NCI-H446 treated with DMSO at 0.1 percent for 48 hours (cell line): Measurements from ENCODE around the gene AUTS2.

Experiments used
- DNase-seq: peaks from one replicate; lab custom pipeline; 2025; lab: John Stamatoyannopoulos, UW

AUTS2 gene

DNA sequence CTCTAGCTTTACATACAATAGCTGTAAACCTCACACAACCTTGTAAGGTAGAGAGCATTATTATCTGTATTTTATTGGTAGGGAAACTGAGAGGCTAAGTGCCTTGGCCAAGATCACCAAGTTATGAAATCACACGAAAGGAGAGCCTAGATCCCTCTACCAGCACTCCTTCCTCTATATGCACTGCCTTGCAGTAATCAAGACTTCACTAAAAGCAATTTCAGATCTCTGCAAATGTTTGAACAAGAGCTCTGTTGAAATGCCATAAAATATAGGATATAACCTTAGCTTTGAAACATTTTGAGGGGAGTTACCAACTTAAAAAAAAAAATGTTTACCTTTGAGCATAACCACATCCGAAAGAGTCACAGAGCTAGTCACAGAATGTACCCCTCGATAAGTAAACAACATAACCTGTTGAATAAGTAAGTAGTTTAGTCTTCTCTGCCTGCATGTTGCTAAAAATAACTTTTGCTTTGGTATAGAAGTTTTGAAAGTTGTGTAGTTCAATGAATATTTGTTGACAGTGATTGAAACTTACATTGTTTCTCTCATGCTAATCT is 709.4 kb downstream of the AUTS2 start:
- no peak for DNase-seq

DNA sequence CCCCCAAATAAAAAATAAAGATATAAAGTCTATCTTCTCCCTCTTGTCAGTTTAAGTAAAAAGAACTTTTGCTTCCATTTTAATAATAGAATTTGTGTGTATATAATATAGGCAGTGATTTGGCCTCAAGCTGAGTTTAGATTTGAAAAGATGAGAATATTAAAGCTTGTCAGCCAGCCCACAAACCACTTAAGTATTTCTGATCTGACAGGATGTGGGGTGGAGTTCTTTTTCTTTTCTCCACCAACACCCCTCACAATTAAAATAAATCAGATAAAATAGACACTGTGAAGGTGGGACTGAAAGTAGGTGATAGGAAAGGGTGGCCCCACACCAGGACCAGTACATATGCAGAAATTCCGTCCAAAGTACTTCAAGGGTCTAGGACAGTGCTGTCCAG is 714.1 kb downstream of the AUTS2 start:
- no peak for DNase-seq

DNA sequence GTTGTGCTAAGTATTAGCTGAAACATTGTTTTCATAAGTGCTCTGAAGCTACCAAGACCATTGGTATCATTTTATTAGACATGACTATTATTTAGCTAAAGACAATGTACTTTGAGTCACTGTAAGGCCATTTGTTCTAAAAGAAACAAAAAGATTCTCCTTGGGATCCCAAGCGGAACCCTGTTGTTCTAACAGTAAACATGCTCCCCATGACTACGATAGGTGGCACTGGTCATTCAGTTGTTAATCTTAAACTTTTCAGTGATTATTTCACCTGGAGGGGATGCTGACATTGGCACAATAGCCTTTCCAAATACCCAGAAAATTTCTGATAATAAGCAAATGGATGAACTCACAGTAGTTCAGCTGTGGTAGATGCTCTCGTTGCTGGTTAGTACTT is 715.0 kb downstream of the AUTS2 start:
- DNase-seq, result no peak

DNA sequence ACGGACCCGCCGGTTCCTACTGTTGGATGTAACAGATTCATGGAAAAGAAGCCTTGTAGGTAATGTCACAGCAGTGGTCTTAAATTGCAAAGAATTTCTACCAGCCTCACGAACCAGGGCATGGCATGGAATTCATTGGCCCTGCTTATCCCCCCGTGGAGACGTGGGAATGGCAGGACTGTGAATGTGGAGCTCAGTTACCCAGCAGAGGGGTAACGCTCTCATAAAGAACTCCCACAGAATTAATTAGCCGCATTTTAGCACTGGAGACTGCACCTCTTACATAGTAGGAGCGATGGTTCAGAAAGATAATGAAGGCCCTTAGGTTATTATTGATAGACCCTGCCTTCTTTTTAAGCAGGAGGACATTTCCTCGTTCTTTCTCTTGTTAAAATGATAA is 715.4 kb downstream of the AUTS2 start:
- DNase-seq, result no peak

DNA sequence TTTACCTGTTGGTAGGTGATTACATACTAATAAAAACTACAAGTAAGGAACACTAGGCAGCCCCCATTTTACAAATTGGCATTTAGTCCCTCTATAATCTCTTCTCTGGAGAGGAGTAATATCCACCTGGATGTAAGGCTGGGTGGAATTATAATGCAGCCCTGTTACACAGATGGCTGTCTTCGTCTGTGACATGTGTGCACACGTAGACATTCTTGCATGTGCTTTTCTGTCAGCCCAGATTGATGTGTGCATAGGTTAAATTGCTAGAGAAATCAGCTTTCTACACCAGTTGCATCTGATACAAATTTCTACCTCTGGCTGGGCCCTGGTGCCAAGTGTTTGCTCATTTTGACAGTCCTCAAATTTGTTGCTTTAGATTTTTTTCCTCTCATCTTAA is 715.9 kb downstream of the AUTS2 start:
- no peak for DNase-seq

DNA sequence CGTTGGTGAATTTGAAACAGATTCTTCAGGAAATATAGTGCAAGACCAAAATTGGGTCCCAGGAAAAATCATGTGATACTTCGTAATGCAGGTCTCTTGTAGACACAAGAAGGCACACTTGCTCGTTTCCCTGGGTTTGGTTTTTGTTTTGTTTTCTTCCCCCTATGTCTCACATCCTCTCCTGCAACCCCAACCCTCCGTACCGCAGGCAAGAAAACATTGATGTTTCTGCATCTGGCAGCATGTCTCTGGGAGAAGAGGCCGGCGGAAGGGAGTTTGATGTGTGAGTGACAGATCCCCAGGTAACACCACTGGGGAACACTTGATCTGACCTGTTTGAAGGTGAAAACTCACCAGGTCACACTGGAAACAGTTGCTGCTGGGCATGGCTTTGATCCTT is 718.5 kb downstream of the AUTS2 start:
- no peak for DNase-seq

DNA sequence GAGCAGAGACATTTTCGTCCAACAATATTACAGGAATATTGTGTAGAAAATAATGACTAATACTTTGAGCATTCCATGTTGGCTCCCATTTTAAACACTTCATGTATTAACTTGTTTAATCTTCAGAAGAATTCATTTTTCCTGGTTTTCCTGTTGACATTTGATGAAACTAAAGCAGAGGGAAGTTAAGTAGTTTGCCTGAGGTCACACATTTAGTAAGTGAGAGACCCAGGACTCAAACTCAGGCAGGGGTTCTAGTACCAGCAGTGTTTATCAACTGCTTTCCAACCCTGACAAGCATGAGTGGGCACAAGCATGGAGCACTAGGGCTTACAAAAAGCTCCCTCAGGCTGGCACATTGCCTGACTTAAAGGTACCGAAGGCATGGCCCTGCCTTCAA is 719.1 kb downstream of the AUTS2 start:
- DNase-seq, result peak; percentile 71

DNA sequence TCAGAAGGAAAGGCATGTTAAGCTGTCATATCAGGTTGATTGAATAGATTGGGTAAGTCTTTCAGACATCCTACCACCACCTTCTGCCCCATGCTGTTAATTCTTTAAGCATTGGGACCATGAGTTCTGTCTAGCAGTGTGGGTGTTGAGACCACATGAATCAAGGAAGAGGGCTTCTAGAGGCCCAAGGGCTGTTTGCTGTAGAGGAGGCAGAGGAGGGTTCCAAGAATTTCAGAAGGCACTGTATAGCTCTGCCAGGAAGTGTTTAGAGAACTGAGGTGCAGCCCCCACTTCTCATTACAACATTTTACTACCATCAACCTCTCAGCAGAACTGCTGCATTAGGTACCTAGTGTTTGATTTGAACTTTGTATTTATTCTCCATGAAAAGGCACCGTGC is 720.2 kb downstream of the AUTS2 start:
- DNase-seq, result no peak

DNA sequence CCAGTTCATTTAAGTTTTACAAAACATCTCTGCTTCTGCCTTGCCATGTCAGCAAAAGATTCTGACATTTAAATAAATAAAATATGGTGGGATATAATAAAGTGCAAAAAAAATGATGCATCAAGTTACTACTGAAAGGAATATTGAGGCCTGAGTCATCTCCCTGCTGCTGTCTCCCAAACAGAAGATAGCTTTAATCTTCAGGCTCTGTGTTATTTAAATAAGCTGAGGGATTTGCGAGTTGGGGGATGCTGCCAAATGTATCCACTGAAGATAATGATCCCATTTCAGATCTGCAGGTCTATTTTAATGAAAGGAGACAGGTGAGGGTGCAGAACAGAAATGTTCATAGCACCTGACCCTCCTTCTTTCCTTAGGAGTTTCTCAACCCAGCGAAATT is 720.8 kb downstream of the AUTS2 start:
- no peak for DNase-seq

DNA sequence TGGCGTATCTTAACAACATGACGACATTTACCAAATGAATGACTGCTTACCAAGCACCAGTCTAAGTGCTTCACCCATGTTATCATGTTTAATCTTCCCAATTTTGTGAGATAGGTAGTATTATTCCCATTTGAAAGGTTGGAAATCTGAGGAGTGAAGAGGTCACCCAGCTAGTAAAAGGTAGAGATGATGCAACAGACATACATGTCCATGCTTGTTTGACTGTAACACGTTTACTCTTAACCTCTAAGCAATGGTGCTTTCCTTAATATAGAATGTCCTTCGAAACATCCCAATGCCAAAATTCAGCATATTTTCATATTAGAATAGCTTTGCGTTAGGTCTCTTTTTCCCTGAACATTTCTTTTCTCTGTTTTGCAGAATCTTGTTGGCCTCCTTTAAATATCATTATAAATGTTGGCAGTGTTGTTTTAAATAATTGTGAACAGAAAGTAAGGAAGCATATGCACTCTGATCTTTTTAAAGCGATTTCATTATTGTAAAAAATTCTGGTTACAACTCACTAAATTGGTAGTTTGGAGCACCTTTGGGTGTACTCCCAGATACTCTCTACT is 722.8 kb downstream of the AUTS2 start:
- no peak for DNase-seq

DNA sequence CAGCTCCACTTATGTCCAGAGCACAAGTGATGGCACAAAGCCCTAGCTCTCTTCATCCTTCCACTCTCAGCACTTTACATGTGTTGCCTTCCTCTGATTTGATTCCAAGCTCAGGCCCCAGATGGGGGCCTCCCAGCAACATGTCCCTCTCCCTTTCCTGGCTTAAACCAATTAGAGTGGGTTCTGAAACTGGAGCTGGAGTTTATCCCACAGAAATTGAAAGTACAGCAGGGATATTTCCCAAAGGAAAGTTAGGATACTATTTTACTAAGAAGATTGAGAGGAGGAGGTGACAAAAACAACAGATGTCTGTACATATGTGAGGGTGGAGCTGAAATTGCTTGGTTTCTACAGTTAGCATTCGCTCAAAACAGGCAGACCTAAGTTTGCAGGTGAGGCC is 724.6 kb downstream of the AUTS2 start:
- DNase-seq, result peak; percentile 69

DNA sequence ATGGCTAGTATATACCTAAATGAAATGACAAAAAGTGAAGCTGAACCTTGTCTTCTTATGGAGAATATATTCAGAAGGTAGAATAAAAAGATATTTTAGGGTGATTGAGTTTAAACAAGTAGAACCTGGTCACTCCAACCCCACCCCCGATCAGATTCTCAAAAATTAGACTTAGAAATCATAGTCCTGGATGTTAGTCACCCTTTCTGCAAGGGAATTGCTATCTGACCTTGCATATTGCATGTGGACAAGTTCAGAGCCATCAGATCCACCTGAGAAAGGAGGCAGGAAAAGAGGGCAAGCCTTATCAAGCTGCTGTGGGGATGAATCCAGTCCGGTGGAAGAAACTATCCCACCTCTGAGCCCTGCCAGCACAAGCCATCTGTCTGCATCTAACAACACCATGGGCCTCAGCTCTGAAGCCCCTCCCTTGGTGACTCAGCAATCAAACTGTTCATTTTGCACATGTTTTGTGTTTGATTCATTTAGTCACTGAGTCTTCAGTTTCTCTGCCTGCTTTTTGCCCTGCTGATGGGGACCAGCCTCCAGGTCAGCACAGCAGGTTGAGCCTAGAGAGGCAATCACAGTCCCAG is 727.3 kb downstream of the AUTS2 start:
- DNase-seq, result peak; percentile 84

DNA sequence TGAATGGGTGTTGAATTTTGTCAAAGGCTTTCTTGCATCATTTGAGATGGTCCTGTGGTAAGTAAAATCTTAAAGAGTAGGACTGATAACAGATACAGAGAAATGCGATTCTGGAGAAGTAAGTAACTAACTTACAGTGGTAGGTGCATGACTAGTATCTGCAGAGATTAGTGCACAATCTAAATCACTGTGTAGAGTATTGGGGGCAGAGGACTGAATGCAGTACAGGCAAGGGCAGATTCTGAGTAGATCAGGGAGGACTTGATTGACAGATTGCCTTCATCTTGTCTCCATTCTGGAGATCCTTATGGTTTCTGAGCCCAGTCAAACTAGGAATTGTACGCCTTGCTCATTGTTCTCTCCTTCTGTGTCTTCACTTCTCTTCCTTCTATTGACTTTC is 736.0 kb downstream of the AUTS2 start:
- no peak for DNase-seq

DNA sequence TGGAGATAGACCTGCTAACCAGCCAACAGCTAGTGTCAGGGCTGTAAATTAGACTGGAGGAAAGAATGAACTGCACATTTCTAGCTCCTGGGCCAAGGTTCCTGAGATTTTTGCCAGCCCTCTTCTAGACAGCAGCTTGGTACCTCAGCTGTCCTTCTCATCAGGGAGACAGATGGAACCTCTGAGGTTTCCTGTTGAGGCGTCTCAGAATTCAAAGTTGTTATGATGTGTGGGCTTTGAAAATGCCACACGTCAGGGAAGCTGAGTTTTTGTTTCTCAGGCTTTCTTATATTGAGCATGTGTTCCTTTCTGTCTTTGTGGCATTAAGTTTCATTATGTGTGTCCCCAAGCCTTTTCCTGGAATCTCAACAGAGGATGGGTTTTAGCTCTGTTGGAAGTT is 736.6 kb downstream of the AUTS2 start:
- peak; percentile 18 for DNase-seq

DNA sequence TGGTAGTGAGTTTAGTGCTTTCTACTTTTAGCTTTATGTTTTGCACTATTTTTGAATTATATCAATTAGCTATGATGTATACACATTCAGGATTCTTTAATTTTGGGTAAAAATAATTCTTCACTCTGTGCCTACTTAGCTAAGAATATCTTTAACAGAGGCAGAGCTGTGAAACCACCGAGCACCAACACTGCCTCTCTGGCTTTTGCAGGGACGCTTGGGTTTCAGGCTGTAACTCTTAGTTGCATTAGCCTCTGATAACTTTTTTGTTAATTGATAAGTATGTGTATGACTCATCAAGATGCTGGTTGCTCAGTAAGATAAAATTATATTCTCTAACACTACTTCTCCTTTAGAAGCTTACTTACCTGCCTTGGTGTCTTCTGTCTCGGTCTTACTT is 738.3 kb downstream of the AUTS2 start:
- no peak for DNase-seq

DNA sequence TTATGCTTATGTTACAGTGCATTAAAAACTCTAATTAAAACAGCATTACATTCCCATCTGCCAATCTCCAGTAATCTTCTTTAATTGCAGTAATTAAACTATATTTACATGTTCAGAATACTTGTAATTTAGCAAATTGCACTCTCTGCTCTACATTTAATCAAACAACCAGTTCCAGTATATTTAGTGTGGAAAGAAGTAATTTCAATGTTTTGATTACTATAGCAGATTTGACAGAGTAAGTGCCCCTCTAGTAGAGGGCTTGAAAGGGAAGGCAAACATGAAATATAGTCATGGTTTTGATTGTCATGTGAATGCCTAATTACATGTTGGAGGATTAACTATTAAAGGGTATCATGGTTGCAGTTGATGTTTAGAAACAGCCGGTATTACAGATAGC is 739.7 kb downstream of the AUTS2 start:
- DNase-seq, result no peak

DNA sequence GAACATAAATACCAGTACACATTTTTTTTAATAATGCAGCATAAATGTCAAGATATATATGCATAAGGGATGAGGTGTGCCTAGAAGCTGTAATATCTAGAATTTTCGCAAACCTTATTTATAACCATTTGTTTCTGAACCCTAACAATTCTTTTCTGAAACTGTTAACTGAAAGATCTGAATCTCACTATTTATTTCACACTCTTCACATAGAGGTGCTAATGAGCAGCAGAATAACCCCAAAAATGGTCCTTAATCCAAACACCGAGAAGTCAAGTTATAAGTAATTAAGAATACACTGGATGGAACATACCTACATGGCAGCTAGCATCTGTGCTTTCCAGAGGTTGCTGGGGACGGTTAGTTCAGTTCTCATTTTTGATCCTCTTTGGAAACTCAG is 742.0 kb downstream of the AUTS2 start:
- DNase-seq, result no peak

DNA sequence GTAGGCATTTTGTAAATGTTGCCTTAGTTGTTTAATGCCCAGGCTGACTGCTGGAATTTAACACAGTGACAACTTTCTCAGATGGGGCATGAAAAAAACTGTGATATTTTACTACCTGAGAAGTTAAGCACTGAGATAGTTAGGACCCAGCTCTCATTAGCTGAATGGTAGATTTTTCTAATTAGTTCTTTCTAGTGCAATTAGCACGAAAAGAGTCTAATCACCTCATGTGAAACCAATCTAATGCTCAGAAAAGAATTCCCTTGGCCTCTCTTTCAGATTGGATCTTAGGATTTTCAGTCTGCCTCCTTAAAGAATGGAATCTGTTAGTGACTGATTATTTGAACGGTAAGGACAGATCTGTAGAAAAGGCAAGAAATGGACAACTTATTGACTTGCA is 743.2 kb downstream of the AUTS2 start:
- no peak for DNase-seq

DNA sequence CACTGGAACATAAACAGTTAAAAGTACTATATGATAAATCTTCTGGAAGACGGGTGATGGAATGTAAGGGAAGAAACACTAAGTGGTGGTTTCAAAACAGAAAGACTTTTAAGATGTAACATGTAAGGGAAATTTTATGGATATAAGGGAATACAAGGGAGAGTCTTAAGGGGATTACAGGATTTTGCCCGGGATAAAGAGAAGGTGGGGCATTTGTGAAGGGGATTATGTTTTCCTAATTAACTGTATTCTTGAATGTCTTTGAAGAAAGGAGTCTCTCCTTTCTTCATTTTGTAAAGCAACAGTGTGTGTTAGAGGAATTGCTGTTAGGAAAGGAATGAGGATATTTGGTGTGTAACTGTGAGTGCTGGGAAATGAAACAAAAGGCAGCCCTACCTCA is 745.2 kb downstream of the AUTS2 start:
- no peak for DNase-seq

DNA sequence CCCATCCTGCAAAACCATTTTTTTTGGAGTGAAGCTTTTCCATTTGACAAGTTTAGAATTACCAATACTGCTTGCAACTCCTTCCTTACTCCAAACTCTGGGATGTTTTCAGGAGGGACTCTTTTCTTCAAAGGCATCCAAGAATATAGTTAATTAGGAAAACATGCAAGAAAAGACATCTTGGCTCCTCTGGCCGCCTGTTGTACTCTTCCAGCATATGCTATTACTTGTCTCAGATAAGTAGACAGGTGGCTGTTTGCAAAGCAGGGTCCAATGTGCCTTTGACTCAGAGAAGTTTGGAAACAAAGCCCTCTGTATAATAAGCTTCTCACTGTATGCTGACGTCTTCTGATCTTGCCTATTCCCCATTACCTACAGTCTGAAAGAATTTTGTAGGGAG is 746.5 kb downstream of the AUTS2 start:
- DNase-seq, result no peak

DNA sequence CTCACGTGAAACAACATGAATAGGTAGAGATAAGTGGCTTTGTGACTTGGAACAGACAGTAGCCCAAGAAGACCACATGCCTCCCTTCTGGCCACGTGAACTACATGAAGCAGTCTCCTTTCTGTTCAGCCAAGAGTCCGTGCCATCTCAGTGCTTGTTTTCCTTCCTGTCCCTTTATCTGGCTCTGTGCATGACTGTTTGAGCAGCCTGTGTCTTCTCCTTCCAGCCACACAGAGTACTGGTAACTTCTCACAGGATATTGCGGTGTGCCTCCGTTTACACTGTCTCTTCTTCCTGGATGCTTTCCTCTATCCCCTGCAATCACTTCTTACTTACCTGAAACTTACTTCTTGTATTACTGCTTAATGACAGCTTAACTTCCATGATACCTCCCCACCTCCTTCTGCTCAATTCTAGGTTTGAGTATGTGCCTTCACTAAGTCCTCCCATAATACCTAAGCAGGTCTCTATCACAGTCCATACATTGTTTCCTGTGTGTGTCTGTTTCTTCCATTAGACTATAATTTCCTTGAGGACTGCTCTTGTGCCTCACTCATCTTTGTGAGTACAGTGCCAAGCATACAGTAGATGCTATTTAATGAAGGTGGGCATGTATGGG is 748.7 kb downstream of the AUTS2 start:
- no peak for DNase-seq

DNA sequence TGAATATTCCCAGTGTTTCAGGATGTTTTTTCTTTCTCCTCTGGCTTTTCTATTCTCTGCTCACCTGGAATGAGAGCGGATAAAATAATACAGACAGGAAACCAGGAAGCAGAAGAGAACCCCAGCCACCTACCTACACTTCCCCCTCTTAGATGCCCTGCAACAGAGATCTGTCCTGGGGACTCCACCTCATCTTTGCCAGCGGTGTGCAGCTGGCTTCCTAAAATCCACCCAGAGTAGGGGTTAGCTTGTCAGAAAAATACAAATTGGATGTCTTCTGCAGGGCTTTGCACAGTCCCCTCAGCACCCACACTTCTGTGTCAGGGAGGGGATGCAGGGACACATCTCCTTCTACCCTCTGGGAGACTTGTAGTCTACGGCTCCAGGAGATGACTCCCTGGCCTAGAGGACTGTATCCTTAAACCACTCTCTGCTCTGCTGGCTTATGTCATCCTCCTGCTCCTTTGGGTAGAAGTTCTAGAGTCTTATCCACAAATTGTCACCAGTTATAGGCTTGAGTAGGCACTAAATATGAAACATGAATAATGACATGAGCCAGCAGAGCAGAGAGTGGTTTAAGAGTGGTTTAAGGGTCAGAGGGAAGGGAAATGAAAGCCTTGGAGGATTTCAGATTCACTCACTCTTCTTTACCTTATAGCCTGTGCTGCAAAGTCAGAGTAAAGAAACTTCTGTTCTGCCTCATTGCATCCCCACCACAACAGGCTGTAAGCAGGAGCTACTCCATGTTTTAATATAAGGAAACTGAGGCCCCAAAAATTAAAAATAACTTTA is 749.4 kb downstream of the AUTS2 start:
- no peak for DNase-seq

DNA sequence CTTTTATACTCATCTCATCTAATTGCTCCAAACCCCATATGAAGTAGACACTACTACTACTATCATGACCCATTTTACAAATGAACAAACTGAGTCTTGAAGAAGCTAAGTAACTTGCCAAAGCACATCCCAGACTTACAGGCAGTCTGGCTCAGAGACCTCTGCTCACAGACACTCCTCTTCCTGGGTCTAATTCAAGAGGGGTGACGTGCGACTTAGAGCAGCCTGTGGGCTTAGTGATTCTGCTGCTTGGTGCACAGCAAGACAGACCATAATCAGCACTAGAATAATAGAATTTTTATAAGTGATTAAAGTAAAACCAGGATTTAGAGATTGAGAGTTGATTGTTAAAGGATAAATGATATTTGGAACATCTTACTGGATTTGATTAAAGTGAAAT is 750.8 kb downstream of the AUTS2 start:
- DNase-seq, result no peak
